ENCODE measurements around the gene SP140L. TPM values are rescaled to one million over a fixed set of nuclear protein-coding genes. Genes with fewer than 3 reads are reported as not detected.
"Not testable (repeated sequence)": the region's sequence is repeated elsewhere in the genome, so short reads cannot be mapped to it uniquely, and the experiment has no call there.

SP140L gene
- total RNA-seq, 2 donors from 2014 or later: 11.4 to 11.5 TPM

- H3K4me3 ChIP-seq: no peak overlapping the region
- no peaks in the 10 kb centered on the region for H3K9me3 ChIP-seq
- H3K36me3 ChIP-seq: no peaks in the 10 kb centered on the region
- no peak overlapping the region for H3K27ac ChIP-seq
- H3K4me1 ChIP-seq (ENCODE audit: control insufficient read depth in 1 of 2, low read depth in 2 of 2): peaks cover 8 to 12% of the 10 kb centered on the region in 2 donors
- no peaks in the 10 kb centered on the region for H3K27me3 ChIP-seq (replicated peaks; ENCODE audit: insufficient read depth)
- ATAC-seq (ENCODE audit: insufficient number of reproducible peaks, low FRiP score, low read depth) (no peak), DNase-seq (ENCODE audit: low spot score) (no peak)
- no peak for TF ChIP-seq CTCF (IDR thresholded peaks at IDR 0.05)
Measured at GRCh38 chr2:230434677-230435324, 107.8 kb downstream of the SP140L start.

GRCh38 chr2:230435431-230435830, 108.4 kb downstream of the SP140L start:
- ATAC-seq (ENCODE audit: insufficient number of reproducible peaks, low FRiP score, low read depth) (no peak), DNase-seq (ENCODE audit: low spot score) (no peak)
- Histone ChIP-seq H3K4me1 (ENCODE audit: control insufficient read depth in 1 of 2, low read depth in 2 of 2) (peaks cover 11 to 14% of the 10 kb centered on the region in 2 donors), H3K27ac (no peak overlapping the region), H3K4me3 (no peak overlapping the region), H3K36me3 (no peaks in the 10 kb centered on the region), H3K27me3 (replicated peaks; ENCODE audit: insufficient read depth) (no peaks in the 10 kb centered on the region), H3K9me3 (no peaks in the 10 kb centered on the region)
- TF ChIP-seq CTCF (IDR thresholded peaks at IDR 0.05): no peak

GRCh38 chr2:230439121-230439520, 112.1 kb downstream of the SP140L start:
- H3K9me3 ChIP-seq; H3K27me3 ChIP-seq (replicated peaks; ENCODE audit: insufficient read depth); DNase-seq (ENCODE audit: low spot score); ATAC-seq (ENCODE audit: insufficient number of reproducible peaks, low FRiP score, low read depth); H3K36me3 ChIP-seq; H3K4me3 ChIP-seq: not testable (repeated sequence)
- Histone ChIP-seq H3K27ac (peak overlapping the region in 1 of 2 donors; percentile 42), H3K4me1 (ENCODE audit: control insufficient read depth in 1 of 2, low read depth in 2 of 2) (peaks cover 39 to 43% of the 10 kb centered on the region in 2 donors)

- Histone ChIP-seq H3K9me3 (no peaks in the 10 kb centered on the region), H3K27ac (peak overlapping the region in 1 of 2 donors; percentile 42), H3K4me1 (ENCODE audit: control insufficient read depth in 1 of 2, low read depth in 2 of 2) (peaks cover 39 to 43% of the 10 kb centered on the region in 2 donors), H3K36me3 (peaks cover 6% of the 10 kb centered on the region), H3K27me3 (replicated peaks; ENCODE audit: insufficient read depth) (no peaks in the 10 kb centered on the region), H3K4me3 (no peak overlapping the region)
- ATAC-seq (ENCODE audit: insufficient number of reproducible peaks, low FRiP score, low read depth): no peak
- no peak for DNase-seq (ENCODE audit: low spot score)
- no peak for TF ChIP-seq CTCF (IDR thresholded peaks at IDR 0.05)
Measured at GRCh38 chr2:230439590-230439989, 112.6 kb downstream of the SP140L start.

GRCh38 chr2:230441227-230441897, 114.4 kb downstream of the SP140L start:
- ATAC-seq (ENCODE audit: insufficient number of reproducible peaks, low FRiP score, low read depth) (no peak), DNase-seq (ENCODE audit: low spot score) (no peak)
- Histone ChIP-seq H3K36me3 (peaks cover 17% of the 10 kb centered on the region), H3K4me1 (ENCODE audit: control insufficient read depth in 1 of 2, low read depth in 2 of 2) (peaks cover 39 to 43% of the 10 kb centered on the region in 2 donors), H3K4me3 (no peak overlapping the region), H3K9me3 (no peaks in the 10 kb centered on the region), H3K27ac (peak overlapping the region; percentile 3 to 43), H3K27me3 (replicated peaks; ENCODE audit: insufficient read depth) (no peaks in the 10 kb centered on the region)
- TF ChIP-seq CTCF (IDR thresholded peaks at IDR 0.05): no peak

All from thoracic aorta (tissue), 2 donors.